WERI-Rb-1 (cell line): ENCODE data around the gene IGBP1.

Source experiments
- DNase-seq: peaks from one replicate; pipeline ENCODE4 v3.0.0-alpha.2; 2020
- H3K27ac ChIP-seq: fragments of 250-450 bp; sonication (Bioruptor Pico); 2 replicates; pipeline ENCODE4 v1.5.1; 2020; ENCODE audit warnings: mild to moderate bottlenecking, moderate library complexity
- H3K27me3 ChIP-seq: fragments of 250-450 bp; sonication (Bioruptor Pico); 2 replicates; pipeline ENCODE4 v1.5.1; 2021; ENCODE audit warnings: mild to moderate bottlenecking, low read depth, moderate library complexity; ENCODE audit not compliant: insufficient read depth, severe bottlenecking
- H3K36me3 ChIP-seq: fragments of 250-450 bp; sonication (Bioruptor Pico); 2 replicates; pipeline ENCODE4 v1.5.1; 2020; ENCODE audit warnings: mild to moderate bottlenecking, moderate library complexity
- H3K4me3 ChIP-seq: 2 replicates; pipeline ENCODE4 v1.5.1; 2011; ENCODE audit warnings: low read depth, mild to moderate bottlenecking, control low read depth, low read length
- H3K9me3 ChIP-seq: fragments of 250-450 bp; sonication (Bioruptor Pico); 2 replicates; pipeline ENCODE4 v1.5.1; 2021; ENCODE audit warnings: mild to moderate bottlenecking, moderate library complexity; ENCODE audit not compliant: severe bottlenecking
- TF ChIP-seq, protein P1 (sequence below): IDR thresholded peaks from 2 replicates; pipeline ENCODE4 v1.5.1; 2011; ENCODE audit warnings: low read depth, mild to moderate bottlenecking, control low read depth, inconsistent platforms, low read length

Gene IGBP1

DNA sequence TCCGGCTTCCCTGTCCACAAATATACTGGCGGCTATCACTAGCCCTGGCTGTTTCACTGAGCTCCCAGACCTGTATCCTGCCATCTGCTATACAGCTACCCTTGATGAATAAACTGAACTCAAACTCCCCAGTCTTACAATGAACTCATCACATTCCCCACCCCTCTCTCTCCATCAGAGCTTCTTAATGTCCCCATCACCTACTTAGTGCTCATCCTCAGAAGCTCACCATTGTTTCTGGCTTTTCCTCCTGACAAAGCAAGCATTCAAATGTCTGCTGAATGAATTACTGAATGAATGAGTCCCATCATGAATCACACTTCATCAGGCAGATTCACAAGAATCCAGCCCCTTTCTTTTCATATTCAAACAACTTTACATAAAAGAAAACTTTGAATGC lies 38.4 kb downstream of the IGBP1 start:
- Histone ChIP-seq H3K9me3 (no peaks in the 10 kb centered on the region), H3K36me3 (no peaks in the 10 kb centered on the region), H3K27ac (no peak overlapping the region), H3K27me3 (peaks cover 5% of the 10 kb centered on the region), H3K4me3 (no peak overlapping the region)
- TF ChIP-seq, protein P1, sequence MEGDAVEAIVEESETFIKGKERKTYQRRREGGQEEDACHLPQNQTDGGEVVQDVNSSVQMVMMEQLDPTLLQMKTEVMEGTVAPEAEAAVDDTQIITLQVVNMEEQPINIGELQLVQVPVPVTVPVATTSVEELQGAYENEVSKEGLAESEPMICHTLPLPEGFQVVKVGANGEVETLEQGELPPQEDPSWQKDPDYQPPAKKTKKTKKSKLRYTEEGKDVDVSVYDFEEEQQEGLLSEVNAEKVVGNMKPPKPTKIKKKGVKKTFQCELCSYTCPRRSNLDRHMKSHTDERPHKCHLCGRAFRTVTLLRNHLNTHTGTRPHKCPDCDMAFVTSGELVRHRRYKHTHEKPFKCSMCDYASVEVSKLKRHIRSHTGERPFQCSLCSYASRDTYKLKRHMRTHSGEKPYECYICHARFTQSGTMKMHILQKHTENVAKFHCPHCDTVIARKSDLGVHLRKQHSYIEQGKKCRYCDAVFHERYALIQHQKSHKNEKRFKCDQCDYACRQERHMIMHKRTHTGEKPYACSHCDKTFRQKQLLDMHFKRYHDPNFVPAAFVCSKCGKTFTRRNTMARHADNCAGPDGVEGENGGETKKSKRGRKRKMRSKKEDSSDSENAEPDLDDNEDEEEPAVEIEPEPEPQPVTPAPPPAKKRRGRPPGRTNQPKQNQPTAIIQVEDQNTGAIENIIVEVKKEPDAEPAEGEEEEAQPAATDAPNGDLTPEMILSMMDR = no peak
- DNase-seq = no peak

GRCh38 chrX:70172221-70172620 lies 39.0 kb downstream of the IGBP1 start:
- H3K36me3 ChIP-seq = no peaks in the 10 kb centered on the region
- no peaks in the 10 kb centered on the region for H3K9me3 ChIP-seq
- no peak overlapping the region for H3K4me3 ChIP-seq
- H3K27ac ChIP-seq = no peak overlapping the region
- no peak for DNase-seq
- TF ChIP-seq, protein P1 = no peak
- H3K27me3 ChIP-seq = peaks cover 5% of the 10 kb centered on the region

GRCh38 chrX:70172964-70173363 lies 39.7 kb downstream of the IGBP1 start:
- H3K9me3 ChIP-seq = no peaks in the 10 kb centered on the region
- no peak overlapping the region for H3K27ac ChIP-seq
- DNase-seq = no peak
- H3K4me3 ChIP-seq = no peak overlapping the region
- H3K27me3 ChIP-seq = peaks cover 5% of the 10 kb centered on the region
- H3K36me3 ChIP-seq = no peaks in the 10 kb centered on the region
- TF ChIP-seq, protein P1 = no peak

DNA sequence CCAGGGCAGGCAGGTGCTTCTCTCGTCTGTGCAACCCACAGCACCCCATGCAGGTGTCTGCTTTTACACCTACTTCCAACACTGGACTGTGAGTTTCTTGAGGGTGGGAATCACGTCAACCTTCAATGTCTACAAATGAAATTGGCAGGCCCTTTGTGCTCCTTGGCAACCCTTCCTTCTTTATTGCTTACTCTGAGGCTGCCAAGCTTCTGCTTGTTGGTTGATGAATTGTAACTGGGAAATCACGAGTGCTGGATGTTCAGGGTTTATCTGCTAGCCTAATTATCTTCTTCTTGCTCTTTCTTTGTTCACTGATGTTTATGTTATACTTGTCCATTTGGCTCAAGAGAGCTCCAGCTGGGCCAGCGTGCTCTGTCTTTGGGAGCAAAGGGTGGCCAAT lies 41.5 kb downstream of the IGBP1 start:
- H3K27ac ChIP-seq = no peak overlapping the region
- H3K36me3 ChIP-seq = no peaks in the 10 kb centered on the region
- H3K27me3 ChIP-seq = peaks cover 6% of the 10 kb centered on the region
- H3K4me3 ChIP-seq = no peak overlapping the region
- no peak for DNase-seq
- TF ChIP-seq, protein P1 = no peak
- no peaks in the 10 kb centered on the region for H3K9me3 ChIP-seq

DNA sequence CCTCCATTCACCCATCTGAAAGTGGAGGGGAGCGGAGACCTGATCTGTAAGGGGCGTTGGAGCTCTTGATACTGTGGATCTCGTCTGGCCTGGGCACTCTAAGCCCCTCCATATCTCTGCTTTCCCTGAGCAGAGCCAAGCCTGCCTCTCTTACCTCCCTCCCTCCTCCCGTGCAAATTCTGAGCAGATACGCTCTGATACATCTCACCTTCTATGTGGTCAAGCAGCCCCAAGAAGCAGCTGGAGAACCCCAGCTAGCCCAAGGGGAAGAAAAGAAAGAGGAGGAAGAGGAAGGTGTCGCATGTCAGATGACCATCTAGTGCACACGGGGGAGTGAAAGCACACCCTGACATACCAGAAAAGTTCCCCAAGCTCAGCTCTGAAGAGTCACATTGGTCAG lies 42.1 kb downstream of the IGBP1 start:
- Histone ChIP-seq H3K27ac (no peak overlapping the region), H3K36me3 (no peaks in the 10 kb centered on the region), H3K27me3 (peaks cover 7% of the 10 kb centered on the region), H3K4me3 (no peak overlapping the region), H3K9me3 (no peaks in the 10 kb centered on the region)
- TF ChIP-seq, protein P1 = no peak
- no peak for DNase-seq

- H3K27ac ChIP-seq = peak within 1 kb of the TSS; percentile 55; the same call in 1 of the 2 replicates
Measured at GRCh38 chrX:70176938-70177533, 43.8 kb downstream of the IGBP1 start, which contains the start of gene DGAT2L6. Gene DGAT2L6 (plus strand): TSS chrX:70177483. CDS start chrX:70177583, 100 bp downstream.

More at GRCh38 chrX:70176938-70177533, 43.8 kb downstream of the IGBP1 start, which contains the start of gene DGAT2L6:
- Histone ChIP-seq H3K27me3 (peaks cover 14% of the 10 kb centered on the region), H3K4me3 (no peak within 1 kb of the TSS), H3K36me3 (no peaks in the 10 kb centered on the region), H3K9me3 (no peaks in the 10 kb centered on the region)
- TF ChIP-seq, protein P1 = no peak
- DNase-seq = peak; percentile 64
